Measurements from ENCODE around the gene BEX2.
"Not testable (repeated sequence)": the region's sequence is repeated elsewhere in the genome, so short reads cannot be mapped to it uniquely, and the experiment has no call there.

Gene BEX2

GRCh38 chrX:103310555-103311398 lies at the start of gene BEX2:
BEX2 (minus strand) TSS chrX:103310990; CDS start chrX:103309976, 1,014 bp downstream.
- H3K4me3 ChIP-seq = no peak within 1 kb of the TSS
- no peaks in the 10 kb centered on the region for H3K27me3 ChIP-seq (ENCODE audit: low read depth)
- peak; percentile 3 to 66 for DNase-seq (ENCODE audit: low spot score in 2 of 2)
- H3K36me3 ChIP-seq (replicated peaks) = no peaks in the 10 kb centered on the region
- in situ Hi-C loops (cut with MboI; ENCODE audit: low sequenced_read_pairs) = no loop called here
- no peaks in the 10 kb centered on the region for H3K9me3 ChIP-seq
- H3K4me1 ChIP-seq = no peaks in the 10 kb centered on the region

- Histone ChIP-seq H3K4me1 (peaks cover 12% of the 10 kb centered on the region), H3K27me3 (ENCODE audit: low read depth) (no peaks in the 10 kb centered on the region), H3K36me3 (replicated peaks) (no peaks in the 10 kb centered on the region), H3K9me3 (no peaks in the 10 kb centered on the region), H3K4me3 (no peak overlapping the region)
- DNase-seq (ENCODE audit: low spot score in 2 of 2) = no peak
- in situ Hi-C loops (cut with MboI; ENCODE audit: low sequenced_read_pairs) = no loop called here
These were observed 49.3 kb upstream of the BEX2 start for GRCh38 chrX:103360092-103360491.

DNA sequence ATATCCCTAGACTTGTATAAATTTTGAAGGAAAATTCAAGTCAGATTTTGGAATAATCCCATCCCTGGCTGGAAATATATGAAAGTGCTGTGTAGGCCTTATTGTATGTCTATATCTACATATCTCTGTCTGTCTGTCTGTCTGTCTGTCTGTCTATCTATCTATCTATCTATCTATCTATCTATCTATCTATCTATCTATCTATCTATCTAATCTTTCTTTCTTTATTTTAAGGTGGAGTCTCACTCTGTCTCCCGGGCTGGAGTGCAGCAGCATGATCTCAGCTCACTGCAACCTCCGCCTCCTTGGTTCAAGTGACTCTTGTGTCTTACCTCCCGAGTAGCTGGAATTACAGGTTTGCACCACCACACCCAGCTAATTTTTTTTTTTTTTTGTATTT lies 48.8 kb upstream of the BEX2 start:
- H3K4me1 ChIP-seq = peaks cover 12% of the 10 kb centered on the region
- H3K4me3 ChIP-seq; in situ Hi-C loops (cut with MboI; ENCODE audit: low sequenced_read_pairs); DNase-seq (ENCODE audit: low spot score in 2 of 2); H3K9me3 ChIP-seq; H3K27me3 ChIP-seq (ENCODE audit: low read depth); H3K36me3 ChIP-seq (replicated peaks): not testable (repeated sequence)

DNA sequence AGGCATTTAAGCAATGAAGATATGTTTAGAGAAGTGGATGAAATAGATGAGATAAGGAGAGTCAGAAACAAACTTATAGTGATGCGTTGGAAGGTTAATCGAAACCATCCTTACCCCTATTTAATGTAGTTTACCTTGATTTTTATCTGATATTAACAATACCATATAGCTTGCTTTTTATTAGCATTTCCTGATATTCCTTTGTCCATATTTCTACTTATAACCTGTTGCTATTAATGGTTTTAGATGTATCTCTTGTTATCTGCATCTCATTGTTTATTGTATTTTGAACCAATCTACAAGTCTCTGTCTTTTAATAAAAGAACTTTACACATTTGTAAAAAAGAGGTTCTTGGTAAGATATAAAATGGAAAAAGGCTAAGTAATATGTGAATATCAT lies 47.1 kb upstream of the BEX2 start:
- no peak overlapping the region for H3K4me3 ChIP-seq
- in situ Hi-C loops (cut with MboI; ENCODE audit: low sequenced_read_pairs) = no loop called here
- H3K9me3 ChIP-seq = no peaks in the 10 kb centered on the region
- no peak for DNase-seq (ENCODE audit: low spot score in 2 of 2)
- no peaks in the 10 kb centered on the region for H3K36me3 ChIP-seq (replicated peaks)
- peaks cover 12% of the 10 kb centered on the region for H3K4me1 ChIP-seq
- no peaks in the 10 kb centered on the region for H3K27me3 ChIP-seq (ENCODE audit: low read depth)

DNA sequence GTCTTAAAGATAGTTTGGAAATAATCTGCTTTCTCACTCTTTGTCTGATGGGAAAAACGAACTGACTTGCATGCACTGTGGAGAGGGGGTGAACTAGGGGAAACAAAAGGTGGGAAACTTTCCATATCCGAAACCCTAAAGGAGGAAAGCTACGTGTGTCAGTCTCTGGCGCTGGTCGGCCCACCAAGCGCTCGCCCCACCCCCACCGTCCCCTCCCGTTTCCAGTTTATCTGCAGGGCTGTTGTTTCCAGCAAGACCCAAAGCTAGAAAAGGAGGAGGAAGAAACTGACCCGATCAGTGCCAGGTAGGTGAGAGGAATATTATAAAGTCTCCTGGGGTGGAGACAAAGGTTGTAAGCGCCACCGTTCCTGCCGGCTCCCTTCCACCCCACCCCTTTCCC lies 46.1 kb upstream of the BEX2 start:
- peaks cover 1% of the 10 kb centered on the region for H3K4me1 ChIP-seq
- no peak for DNase-seq (ENCODE audit: low spot score in 2 of 2)
- in situ Hi-C loops (cut with MboI; ENCODE audit: low sequenced_read_pairs) = no loop called here
- no peaks in the 10 kb centered on the region for H3K9me3 ChIP-seq
- H3K36me3 ChIP-seq (replicated peaks) = no peaks in the 10 kb centered on the region
- no peaks in the 10 kb centered on the region for H3K27me3 ChIP-seq (ENCODE audit: low read depth)
- peak overlapping the region; percentile 39 for H3K4me3 ChIP-seq

DNA sequence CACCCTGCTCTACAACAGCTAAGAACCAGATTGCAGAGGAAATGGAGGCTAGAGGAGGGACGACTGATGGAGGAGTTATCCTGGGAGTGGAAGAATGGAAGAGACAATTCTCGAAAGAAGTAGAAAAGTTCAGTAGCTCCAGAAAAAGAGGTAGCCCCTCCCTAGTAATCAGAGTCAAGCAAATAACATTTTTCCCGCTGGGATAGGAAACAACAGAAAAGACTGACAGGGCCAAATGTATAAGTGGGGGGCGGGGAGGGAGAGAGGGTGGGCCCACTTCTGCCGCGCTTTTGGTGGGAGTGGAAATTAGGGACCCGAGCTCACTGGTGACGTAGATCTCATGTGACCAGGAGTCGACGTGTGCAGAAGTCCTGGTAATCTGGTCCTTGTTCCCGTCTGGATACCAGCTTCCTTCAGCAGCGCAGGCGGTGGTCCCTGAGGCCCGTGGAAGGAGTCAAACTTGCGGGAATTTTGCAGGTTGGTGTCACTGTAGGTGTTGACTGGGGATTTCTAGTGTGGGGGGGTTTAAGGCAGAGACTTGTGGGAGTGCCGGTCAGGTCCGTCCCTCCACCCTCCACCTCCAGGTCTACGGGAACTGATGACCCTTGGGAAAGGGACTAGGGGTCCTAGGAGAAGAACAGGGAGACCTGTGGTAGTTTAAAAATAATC lies 45.5 kb upstream of the BEX2 start, which contains the start of gene TCEAL9:
Gene TCEAL9, plus strand, starts transcription at position 377 of the 669 bp plus-strand sequence. CDS start 1,179 bp downstream, outside the sequence.
- Histone ChIP-seq H3K9me3 (no peaks in the 10 kb centered on the region), H3K4me1 (no peaks in the 10 kb centered on the region), H3K36me3 (replicated peaks) (no peaks in the 10 kb centered on the region), H3K4me3 (peak within 1 kb of the TSS; percentile 39), H3K27me3 (ENCODE audit: low read depth) (no peaks in the 10 kb centered on the region)
- peak in 1 of 2 experiments; percentile 48 for DNase-seq (ENCODE audit: low spot score in 2 of 2)
- in situ Hi-C loops (cut with MboI; ENCODE audit: low sequenced_read_pairs) = no loop called here

DNA sequence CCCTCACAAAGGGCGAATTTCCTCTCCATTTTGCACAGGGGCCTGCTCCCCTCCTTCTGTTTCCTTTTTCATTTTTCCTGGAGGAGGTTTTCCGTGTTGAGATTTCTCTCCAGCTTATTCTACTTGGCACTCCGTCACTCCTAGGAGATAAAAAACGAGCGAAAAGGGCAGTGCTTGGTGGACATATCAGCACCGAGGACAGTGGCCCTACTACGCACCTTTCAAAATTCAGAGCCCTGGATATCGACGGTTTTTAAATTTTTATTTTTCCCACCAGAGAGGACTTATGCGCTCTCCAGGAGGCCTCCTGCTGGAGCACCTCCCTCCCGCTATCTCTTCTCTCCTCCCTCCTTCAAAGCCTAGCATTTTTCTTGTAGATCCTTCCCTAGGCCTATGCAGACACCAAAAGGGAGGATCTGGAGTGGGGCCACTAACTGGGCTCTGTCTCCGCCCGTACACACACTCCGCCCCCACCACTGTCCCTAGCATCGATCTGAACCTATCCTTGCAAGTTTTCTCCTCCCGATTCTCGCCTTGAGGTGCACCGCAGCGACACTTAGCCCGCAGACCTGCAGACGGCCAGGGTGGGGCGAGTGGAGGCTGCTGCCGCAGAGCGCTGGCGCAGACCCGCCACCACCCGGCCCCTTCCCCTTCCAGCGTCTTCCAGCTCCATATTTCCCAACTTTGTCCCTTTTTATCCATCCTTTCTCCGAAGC lies 37.0 kb upstream of the BEX2 start:
- Histone ChIP-seq H3K4me3 (no peak overlapping the region), H3K27me3 (ENCODE audit: low read depth) (no peaks in the 10 kb centered on the region), H3K9me3 (no peaks in the 10 kb centered on the region), H3K4me1 (no peaks in the 10 kb centered on the region), H3K36me3 (replicated peaks) (no peaks in the 10 kb centered on the region)
- in situ Hi-C loops (cut with MboI; ENCODE audit: low sequenced_read_pairs) = loop anchor here (10.0 kb wide), 1 partner anchor 117 kb away; no protein-coding TSS in a partner anchor
- DNase-seq (ENCODE audit: low spot score in 2 of 2) = no peak

GRCh38 chrX:103344606-103345005 lies 33.8 kb upstream of the BEX2 start:
- Histone ChIP-seq H3K4me1 (no peaks in the 10 kb centered on the region), H3K27me3 (ENCODE audit: low read depth) (peaks cover 5% of the 10 kb centered on the region; the same call in 1 of the 2 replicates), H3K36me3 (replicated peaks) (no peaks in the 10 kb centered on the region), H3K9me3 (no peaks in the 10 kb centered on the region), H3K4me3 (no peak overlapping the region)
- in situ Hi-C loops (cut with MboI; ENCODE audit: low sequenced_read_pairs) = loop anchor here (10.0 kb wide), 1 partner anchor 120 kb away; no protein-coding TSS in a partner anchor
- no peak for DNase-seq (ENCODE audit: low spot score in 2 of 2)

DNA sequence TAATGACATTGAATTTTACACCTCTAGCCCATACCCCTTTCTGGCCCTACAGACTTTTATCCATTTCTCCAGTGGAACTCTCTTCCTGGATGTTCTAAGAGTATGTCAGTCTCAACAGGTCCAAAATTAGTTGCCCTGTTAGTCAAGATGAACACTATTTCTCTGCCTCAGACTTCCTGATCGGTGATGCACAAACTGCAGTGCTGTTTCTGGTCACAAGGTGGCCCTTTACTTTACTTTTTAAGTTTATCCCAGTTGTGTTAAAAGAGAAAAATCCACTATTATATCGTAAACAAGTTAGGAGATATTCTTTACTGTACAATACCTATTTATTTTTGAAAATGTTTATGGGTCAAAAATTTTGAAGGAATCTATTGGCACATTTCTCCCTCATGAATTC lies 32.3 kb upstream of the BEX2 start:
- H3K27me3 ChIP-seq (ENCODE audit: low read depth) = peaks cover 7% of the 10 kb centered on the region
- in situ Hi-C loops (cut with MboI; ENCODE audit: low sequenced_read_pairs) = loop anchor here (10.0 kb wide), 1 partner anchor 122 kb away; no protein-coding TSS in a partner anchor
- H3K4me3 ChIP-seq = no peak overlapping the region
- no peaks in the 10 kb centered on the region for H3K36me3 ChIP-seq (replicated peaks)
- no peaks in the 10 kb centered on the region for H3K4me1 ChIP-seq
- H3K9me3 ChIP-seq = no peaks in the 10 kb centered on the region
- DNase-seq (ENCODE audit: low spot score in 2 of 2) = peak; percentile 39 to 64

DNA sequence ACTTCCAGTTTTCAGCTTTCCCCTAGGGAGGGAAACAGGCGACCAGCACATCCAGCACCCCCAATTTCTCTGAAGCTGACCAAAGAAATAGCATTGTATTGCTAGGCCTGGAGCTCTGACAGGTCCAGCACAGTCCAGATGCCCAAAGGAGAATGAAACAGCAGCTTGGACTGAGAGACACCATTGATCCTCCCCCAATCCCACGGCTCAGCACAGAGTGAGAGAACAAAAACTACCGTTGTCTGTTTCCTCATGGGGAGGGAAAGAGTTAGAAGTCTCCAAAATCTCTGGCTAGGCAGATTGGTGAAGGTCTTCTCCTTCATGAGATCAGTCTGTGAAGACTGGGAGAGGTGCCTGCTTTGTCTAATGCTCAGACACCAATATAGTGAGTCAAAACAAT lies 27.9 kb upstream of the BEX2 start:
- Histone ChIP-seq H3K9me3 (no peaks in the 10 kb centered on the region), H3K36me3 (replicated peaks) (no peaks in the 10 kb centered on the region), H3K4me1 (0 out of 2 replicates have a peak, but pooled peaks cover 2% of the 10 kb centered on the region), H3K4me3 (no peak overlapping the region), H3K27me3 (ENCODE audit: low read depth) (peaks cover 30% of the 10 kb centered on the region)
- in situ Hi-C loops (cut with MboI; ENCODE audit: low sequenced_read_pairs) = no loop called here
- DNase-seq (ENCODE audit: low spot score in 2 of 2) = no peak

DNA sequence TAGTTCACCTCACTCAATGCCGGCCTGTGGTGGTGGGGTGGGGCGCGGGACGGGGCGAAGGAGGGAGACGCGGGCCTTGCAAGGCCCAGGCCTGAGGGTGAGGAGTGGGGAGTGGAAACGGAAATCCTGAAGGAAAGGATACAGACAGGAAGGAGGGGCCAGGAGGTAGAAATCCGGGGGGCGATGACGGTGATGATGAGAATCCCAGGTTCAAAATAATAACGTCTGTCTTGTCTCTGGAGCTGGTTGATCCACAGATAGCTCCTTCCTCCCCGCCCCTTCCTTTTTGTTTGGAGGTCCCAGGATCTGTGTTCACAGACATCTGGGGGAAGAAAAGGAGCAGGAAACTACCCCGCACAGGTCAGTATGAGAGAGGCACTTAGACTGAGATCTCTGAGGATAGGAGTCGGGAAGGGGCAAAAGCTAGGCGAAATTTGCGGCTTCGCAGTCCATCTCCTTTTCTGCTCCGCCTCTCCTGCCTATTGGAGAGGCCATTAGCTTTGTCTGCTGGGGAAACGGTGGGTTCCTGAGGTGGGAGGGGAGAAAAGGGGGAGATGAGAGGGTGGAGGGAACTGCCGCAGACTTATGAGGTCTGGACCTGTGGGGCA lies 20.0 kb upstream of the BEX2 start:
- no peak overlapping the region for H3K4me3 ChIP-seq
- H3K9me3 ChIP-seq = no peaks in the 10 kb centered on the region
- H3K27me3 ChIP-seq (ENCODE audit: low read depth) = peaks cover 9% of the 10 kb centered on the region
- H3K4me1 ChIP-seq = 0 out of 2 replicates have a peak, but pooled peaks cover 2% of the 10 kb centered on the region
- in situ Hi-C loops (cut with MboI; ENCODE audit: low sequenced_read_pairs) = no loop called here
- no peaks in the 10 kb centered on the region for H3K36me3 ChIP-seq (replicated peaks)
- no peak for DNase-seq (ENCODE audit: low spot score in 2 of 2)

DNA sequence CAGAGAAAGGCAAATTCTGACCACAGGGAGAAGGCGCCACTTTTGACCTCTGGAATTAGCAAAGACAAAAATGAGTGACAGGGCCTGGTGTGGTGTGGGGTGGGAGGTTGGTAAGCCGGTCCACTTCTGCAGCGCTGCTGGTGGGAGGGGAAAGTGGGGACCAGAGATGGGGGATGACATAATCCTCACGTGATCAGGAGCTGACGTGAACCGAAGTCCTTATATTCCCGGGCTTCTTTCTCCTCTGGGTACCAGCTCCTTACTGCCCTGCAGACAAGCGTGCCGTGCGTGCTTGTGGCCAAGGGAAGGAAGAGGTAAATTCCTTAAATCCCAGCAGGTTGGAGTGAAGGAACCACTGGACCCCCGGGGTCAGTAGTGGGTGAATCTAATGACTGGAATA lies 19.2 kb upstream of the BEX2 start, which contains the start of gene TCEAL7:
Gene TCEAL7, plus strand, starts transcription at position 249 of the 400 bp plus-strand sequence. CDS start 1,165 bp downstream, outside the sequence.
- DNase-seq (ENCODE audit: low spot score in 2 of 2) = no peak
- Histone ChIP-seq H3K4me1 (0 out of 2 replicates have a peak, but pooled peaks cover 2% of the 10 kb centered on the region), H3K36me3 (replicated peaks) (no peaks in the 10 kb centered on the region), H3K9me3 (no peaks in the 10 kb centered on the region), H3K27me3 (ENCODE audit: low read depth) (peaks cover 11% of the 10 kb centered on the region), H3K4me3 (no peak within 1 kb of the TSS)
- in situ Hi-C loops (cut with MboI; ENCODE audit: low sequenced_read_pairs) = no loop called here

GRCh38 chrX:103311399-103311780 lies 600 bp upstream of the BEX2 start:
- no peak for DNase-seq (ENCODE audit: low spot score in 2 of 2)
- Histone ChIP-seq H3K4me3 (no peak overlapping the region), H3K27me3 (ENCODE audit: low read depth) (no peaks in the 10 kb centered on the region), H3K4me1 (no peaks in the 10 kb centered on the region), H3K9me3 (no peaks in the 10 kb centered on the region), H3K36me3 (replicated peaks) (no peaks in the 10 kb centered on the region)
- in situ Hi-C loops (cut with MboI; ENCODE audit: low sequenced_read_pairs) = no loop called here

All from HAP-1 (cell line).